HepG2 (cell line): Measurements from ENCODE around the gene HIC1.

Experiments
- ASH2L ChIP-seq: fragments of 300-600, 200-600 bp; sonication (generic); IDR thresholded peaks from 2 replicates; pipeline ENCODE4 v1.7.0; 2017; ENCODE audit warnings: low read depth, mild to moderate bottlenecking, moderate library complexity, mixed read lengths, low read length; ENCODE audit not compliant: insufficient read length
- EZH2 ChIP-seq: conservative IDR thresholded peaks from 2 replicates; pipeline ENCODE4 v1.6.1; 2012; ENCODE audit warnings: mild to moderate bottlenecking, low read depth, low read length, moderate library complexity
- POLR2A ChIP-seq, 2 experiments: IDR thresholded peaks; 2 replicates each; pipeline ENCODE4 v1.6.1; 2011; ENCODE audit warnings: low read depth in 2 of 2, low read length in 2 of 2, mild to moderate bottlenecking in 1 of 2, moderate library complexity in 1 of 2; ENCODE audit not compliant: insufficient read depth in 1 of 2
- POLR2AphosphoS5 ChIP-seq: IDR thresholded peaks from 2 replicates; pipeline ENCODE4 v1.6.1; 2012; ENCODE audit warnings: low read depth, low read length
- RFX5 ChIP-seq: IDR thresholded peaks from 2 replicates; pipeline ENCODE4 v1.6.1; 2011; ENCODE audit warnings: low read depth, low read length, improper control_type of control experiment
- RORA ChIP-seq: sonication (generic); formaldehyde crosslinking; IDR thresholded peaks from 2 replicates; pipeline ENCODE4 v1.5.0; 2020; ENCODE audit warnings: mild to moderate bottlenecking, missing genetic modification reagents, moderate library complexity
- RXRA ChIP-seq: sonication (generic); formaldehyde crosslinking; IDR thresholded peaks from 2 replicates; pipeline ENCODE4 v1.5.1; 2020; ENCODE audit warnings: missing genetic modification reagents
- ZMAT3 ChIP-seq: sonication (generic); formaldehyde crosslinking; conservative IDR thresholded peaks from 2 replicates; pipeline ENCODE4 v1.7.0; 2021; ENCODE audit warnings: missing genetic modification reagents
- ZNF124 ChIP-seq: sonication (generic); formaldehyde crosslinking; IDR thresholded peaks from 2 replicates; pipeline ENCODE4 v1.4.0; 2020; ENCODE audit warnings: missing genetic modification reagents
- ZNF260 ChIP-seq: sonication (generic); formaldehyde crosslinking; IDR thresholded peaks from 2 replicates; pipeline ENCODE4 v1.4.0; 2020; ENCODE audit warnings: missing genetic modification reagents, low read depth, mild to moderate bottlenecking, borderline replicate concordance
- ZSCAN22 ChIP-seq: sonication (generic); formaldehyde crosslinking; IDR thresholded peaks from 2 replicates; pipeline ENCODE4 v1.4.0; 2020; ENCODE audit warnings: mild to moderate bottlenecking, missing genetic modification reagents
- TF ChIP-seq, protein P1 (sequence below): sonication (generic); formaldehyde crosslinking; IDR thresholded peaks from 2 replicates; pipeline ENCODE4 v1.5.0; 2020; ENCODE audit warnings: mild to moderate bottlenecking, missing genetic modification reagents, moderate library complexity
- TF ChIP-seq, protein P2 (sequence below): sonication (generic); formaldehyde crosslinking; IDR thresholded peaks from 2 replicates; pipeline ENCODE4 v1.4.0; 2020; ENCODE audit warnings: missing genetic modification reagents

DNA sequence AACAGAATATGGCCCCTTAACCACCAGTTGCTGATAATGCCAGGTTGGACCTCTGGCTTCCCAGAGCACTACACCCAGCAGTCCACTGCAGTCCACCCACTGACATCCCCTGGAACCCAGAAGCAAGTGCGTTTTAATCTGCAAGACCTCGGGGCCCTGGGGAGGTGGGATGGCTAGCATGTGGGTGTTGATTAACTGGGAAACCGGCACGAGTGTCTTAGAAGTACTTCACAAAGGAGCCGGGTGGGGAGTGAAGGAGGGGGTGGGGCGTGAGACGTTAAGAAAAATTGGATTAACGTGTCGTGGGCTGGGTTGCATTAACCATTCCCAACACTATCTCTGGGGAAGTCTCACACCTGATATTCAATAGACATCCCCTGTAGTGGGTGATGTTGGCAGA lies 6.1 kb upstream of the HIC1 start:
- TF ChIP-seq, protein P1, sequence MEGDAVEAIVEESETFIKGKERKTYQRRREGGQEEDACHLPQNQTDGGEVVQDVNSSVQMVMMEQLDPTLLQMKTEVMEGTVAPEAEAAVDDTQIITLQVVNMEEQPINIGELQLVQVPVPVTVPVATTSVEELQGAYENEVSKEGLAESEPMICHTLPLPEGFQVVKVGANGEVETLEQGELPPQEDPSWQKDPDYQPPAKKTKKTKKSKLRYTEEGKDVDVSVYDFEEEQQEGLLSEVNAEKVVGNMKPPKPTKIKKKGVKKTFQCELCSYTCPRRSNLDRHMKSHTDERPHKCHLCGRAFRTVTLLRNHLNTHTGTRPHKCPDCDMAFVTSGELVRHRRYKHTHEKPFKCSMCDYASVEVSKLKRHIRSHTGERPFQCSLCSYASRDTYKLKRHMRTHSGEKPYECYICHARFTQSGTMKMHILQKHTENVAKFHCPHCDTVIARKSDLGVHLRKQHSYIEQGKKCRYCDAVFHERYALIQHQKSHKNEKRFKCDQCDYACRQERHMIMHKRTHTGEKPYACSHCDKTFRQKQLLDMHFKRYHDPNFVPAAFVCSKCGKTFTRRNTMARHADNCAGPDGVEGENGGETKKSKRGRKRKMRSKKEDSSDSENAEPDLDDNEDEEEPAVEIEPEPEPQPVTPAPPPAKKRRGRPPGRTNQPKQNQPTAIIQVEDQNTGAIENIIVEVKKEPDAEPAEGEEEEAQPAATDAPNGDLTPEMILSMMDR (CRISPR knock-in tag) = no peak
- TF ChIP-seq RFX5 (no peak), RORA (CRISPR knock-in tag) (no peak), POLR2AphosphoS5 (no peak), ASH2L (no peak), ZNF124 (no peak), ZMAT3 (CRISPR knock-in tag) (no peak), ZNF260 (no peak), EZH2 (no peak), POLR2A (IDR thresholded peaks at IDR 0.05; ENCODE audit: insufficient read depth in 1 of 2, low read depth in 2 of 2, low read length in 2 of 2) (no peak), RXRA (no peak), ZSCAN22 (CRISPR knock-in tag) (no peak)
- TF ChIP-seq, protein P2, sequence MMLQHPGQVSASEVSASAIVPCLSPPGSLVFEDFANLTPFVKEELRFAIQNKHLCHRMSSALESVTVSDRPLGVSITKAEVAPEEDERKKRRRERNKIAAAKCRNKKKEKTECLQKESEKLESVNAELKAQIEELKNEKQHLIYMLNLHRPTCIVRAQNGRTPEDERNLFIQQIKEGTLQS = no peak
